Measurements from ENCODE around the gene CHKA.

CHKA gene

GRCh38 chr11:68080860-68081259 is 40.3 kb downstream of the CHKA start:
- Histone ChIP-seq H3K9me3 (replicated peaks; ENCODE audit: low read length) (no peaks in the 10 kb centered on the region), H3K9ac (ENCODE audit: low read depth, low read length) (no peak overlapping the region), H3K4me3 (ENCODE audit: low read length) (no peak overlapping the region), H3K4me1 (ENCODE audit: control insufficient read depth, insufficient read depth, low read length) (no peaks in the 10 kb centered on the region), H3K36me3 (ENCODE audit: insufficient read depth, low read length) (no peaks in the 10 kb centered on the region), H3K27me3 (ENCODE audit: control insufficient read depth, insufficient read depth, low read length) (no peaks in the 10 kb centered on the region), H3K4me2 (ENCODE audit: low read length) (no peak overlapping the region)

- H3K4me3 ChIP-seq (ENCODE audit: low read length) = no peak overlapping the region
- H3K36me3 ChIP-seq (ENCODE audit: insufficient read depth, low read length) = no peaks in the 10 kb centered on the region
- no peaks in the 10 kb centered on the region for H3K27me3 ChIP-seq (ENCODE audit: control insufficient read depth, insufficient read depth, low read length)
- no peak overlapping the region for H3K4me2 ChIP-seq (ENCODE audit: low read length)
- H3K9me3 ChIP-seq (replicated peaks; ENCODE audit: low read length) = no peaks in the 10 kb centered on the region
- H3K4me1 ChIP-seq (ENCODE audit: control insufficient read depth, insufficient read depth, low read length) = no peaks in the 10 kb centered on the region
- H3K9ac ChIP-seq (ENCODE audit: low read depth, low read length) = no peak overlapping the region
Observed at GRCh38 chr11:68077617-68078582, 43.3 kb downstream of the CHKA start.

- H3K9ac ChIP-seq (ENCODE audit: low read depth, low read length) = no peak overlapping the region
- no peaks in the 10 kb centered on the region for H3K4me1 ChIP-seq (ENCODE audit: control insufficient read depth, insufficient read depth, low read length)
- H3K4me3 ChIP-seq (ENCODE audit: low read length) = no peak overlapping the region
- H3K36me3 ChIP-seq (ENCODE audit: insufficient read depth, low read length) = no peaks in the 10 kb centered on the region
- H3K4me2 ChIP-seq (ENCODE audit: low read length) = no peak overlapping the region
- no peaks in the 10 kb centered on the region for H3K27me3 ChIP-seq (ENCODE audit: control insufficient read depth, insufficient read depth, low read length)
- H3K9me3 ChIP-seq (replicated peaks; ENCODE audit: low read length) = no peaks in the 10 kb centered on the region
Observed at GRCh38 chr11:68076371-68077042, 44.7 kb downstream of the CHKA start.

- Histone ChIP-seq H3K9ac (ENCODE audit: low read depth, low read length) (no peak overlapping the region), H3K4me2 (ENCODE audit: low read length) (no peak overlapping the region), H3K9me3 (replicated peaks; ENCODE audit: low read length) (no peaks in the 10 kb centered on the region), H3K27me3 (ENCODE audit: control insufficient read depth, insufficient read depth, low read length) (no peaks in the 10 kb centered on the region), H3K36me3 (ENCODE audit: insufficient read depth, low read length) (peaks cover 8% of the 10 kb centered on the region), H3K4me3 (ENCODE audit: low read length) (no peak overlapping the region), H3K4me1 (ENCODE audit: control insufficient read depth, insufficient read depth, low read length) (no peaks in the 10 kb centered on the region)
Observed at GRCh38 chr11:68074584-68075352, 46.4 kb downstream of the CHKA start.

GRCh38 chr11:68071281-68072048 is 49.7 kb downstream of the CHKA start:
- Histone ChIP-seq H3K4me2 (ENCODE audit: low read length) (no peak overlapping the region), H3K4me3 (ENCODE audit: low read length) (no peak overlapping the region), H3K9me3 (replicated peaks; ENCODE audit: low read length) (no peaks in the 10 kb centered on the region), H3K27me3 (ENCODE audit: control insufficient read depth, insufficient read depth, low read length) (no peaks in the 10 kb centered on the region), H3K36me3 (ENCODE audit: insufficient read depth, low read length) (peaks cover 17% of the 10 kb centered on the region), H3K4me1 (ENCODE audit: control insufficient read depth, insufficient read depth, low read length) (no peaks in the 10 kb centered on the region), H3K9ac (ENCODE audit: low read depth, low read length) (no peak overlapping the region)

GRCh38 chr11:68067991-68068390 is 53.2 kb downstream of the CHKA start:
- H3K36me3 ChIP-seq (ENCODE audit: insufficient read depth, low read length) = peaks cover 35% of the 10 kb centered on the region
- H3K4me1 ChIP-seq (ENCODE audit: control insufficient read depth, insufficient read depth, low read length) = no peaks in the 10 kb centered on the region
- H3K9me3 ChIP-seq (replicated peaks; ENCODE audit: low read length) = no peaks in the 10 kb centered on the region
- H3K9ac ChIP-seq (ENCODE audit: low read depth, low read length) = no peak overlapping the region
- no peak overlapping the region for H3K4me3 ChIP-seq (ENCODE audit: low read length)
- no peaks in the 10 kb centered on the region for H3K27me3 ChIP-seq (ENCODE audit: control insufficient read depth, insufficient read depth, low read length)
- no peak overlapping the region for H3K4me2 ChIP-seq (ENCODE audit: low read length)

GRCh38 chr11:68066742-68067141 is 54.4 kb downstream of the CHKA start:
- no peak overlapping the region for H3K9ac ChIP-seq (ENCODE audit: low read depth, low read length)
- H3K4me3 ChIP-seq (ENCODE audit: low read length) = no peak overlapping the region
- H3K27me3 ChIP-seq (ENCODE audit: control insufficient read depth, insufficient read depth, low read length) = no peaks in the 10 kb centered on the region
- H3K4me2 ChIP-seq (ENCODE audit: low read length) = no peak overlapping the region
- peaks cover 43% of the 10 kb centered on the region for H3K36me3 ChIP-seq (ENCODE audit: insufficient read depth, low read length)
- H3K9me3 ChIP-seq (replicated peaks; ENCODE audit: low read length) = no peaks in the 10 kb centered on the region
- no peaks in the 10 kb centered on the region for H3K4me1 ChIP-seq (ENCODE audit: control insufficient read depth, insufficient read depth, low read length)

GRCh38 chr11:68065841-68066240 is 55.3 kb downstream of the CHKA start:
- Histone ChIP-seq H3K4me1 (ENCODE audit: control insufficient read depth, insufficient read depth, low read length) (no peaks in the 10 kb centered on the region), H3K27me3 (ENCODE audit: control insufficient read depth, insufficient read depth, low read length) (no peaks in the 10 kb centered on the region), H3K4me2 (ENCODE audit: low read length) (no peak overlapping the region), H3K9me3 (replicated peaks; ENCODE audit: low read length) (no peaks in the 10 kb centered on the region), H3K4me3 (ENCODE audit: low read length) (no peak overlapping the region), H3K9ac (ENCODE audit: low read depth, low read length) (no peak overlapping the region), H3K36me3 (ENCODE audit: insufficient read depth, low read length) (peaks cover 38% of the 10 kb centered on the region)

- H3K4me2 ChIP-seq (ENCODE audit: low read length) = no peak overlapping the region
- peaks cover 37% of the 10 kb centered on the region for H3K36me3 ChIP-seq (ENCODE audit: insufficient read depth, low read length)
- H3K4me3 ChIP-seq (ENCODE audit: low read length) = no peak overlapping the region
- H3K4me1 ChIP-seq (ENCODE audit: control insufficient read depth, insufficient read depth, low read length) = no peaks in the 10 kb centered on the region
- H3K9me3 ChIP-seq (replicated peaks; ENCODE audit: low read length) = no peaks in the 10 kb centered on the region
- H3K9ac ChIP-seq (ENCODE audit: low read depth, low read length) = no peak overlapping the region
- no peaks in the 10 kb centered on the region for H3K27me3 ChIP-seq (ENCODE audit: control insufficient read depth, insufficient read depth, low read length)
Observed at GRCh38 chr11:68064926-68065325, 56.3 kb downstream of the CHKA start.

GRCh38 chr11:68061508-68061907 is 59.7 kb downstream of the CHKA start:
- H3K4me3 ChIP-seq (ENCODE audit: low read length) = no peak overlapping the region
- no peak overlapping the region for H3K9ac ChIP-seq (ENCODE audit: low read depth, low read length)
- no peaks in the 10 kb centered on the region for H3K27me3 ChIP-seq (ENCODE audit: control insufficient read depth, insufficient read depth, low read length)
- peaks cover 35% of the 10 kb centered on the region for H3K36me3 ChIP-seq (ENCODE audit: insufficient read depth, low read length)
- no peak overlapping the region for H3K4me2 ChIP-seq (ENCODE audit: low read length)
- H3K4me1 ChIP-seq (ENCODE audit: control insufficient read depth, insufficient read depth, low read length) = no peaks in the 10 kb centered on the region
- H3K9me3 ChIP-seq (replicated peaks; ENCODE audit: low read length) = no peaks in the 10 kb centered on the region

GRCh38 chr11:68057807-68058206 is 63.4 kb downstream of the CHKA start:
- no peak overlapping the region for H3K9ac ChIP-seq (ENCODE audit: low read depth, low read length)
- H3K36me3 ChIP-seq (ENCODE audit: insufficient read depth, low read length) = peaks cover 18% of the 10 kb centered on the region

More at GRCh38 chr11:68057807-68058206, 63.4 kb downstream of the CHKA start:
- H3K9me3 ChIP-seq (replicated peaks; ENCODE audit: low read length) = no peaks in the 10 kb centered on the region
- H3K27me3 ChIP-seq (ENCODE audit: control insufficient read depth, insufficient read depth, low read length) = no peaks in the 10 kb centered on the region
- H3K4me2 ChIP-seq (ENCODE audit: low read length) = no peak overlapping the region
- H3K4me3 ChIP-seq (ENCODE audit: low read length) = no peak overlapping the region
- no peaks in the 10 kb centered on the region for H3K4me1 ChIP-seq (ENCODE audit: control insufficient read depth, insufficient read depth, low read length)

Measured in skeletal muscle satellite cell (primary cell).